ENCODE results near the gene WIPF3.

Gene WIPF3

GRCh38 chr7:29809533-29810155, 3.3 kb downstream of the WIPF3 start:
- no peak for DNase-seq (ENCODE audit: low read depth, low spot score)

GRCh38 chr7:29810297-29810696, 4.0 kb downstream of the WIPF3 start:
- no peak for DNase-seq (ENCODE audit: low read depth, low spot score)

DNA sequence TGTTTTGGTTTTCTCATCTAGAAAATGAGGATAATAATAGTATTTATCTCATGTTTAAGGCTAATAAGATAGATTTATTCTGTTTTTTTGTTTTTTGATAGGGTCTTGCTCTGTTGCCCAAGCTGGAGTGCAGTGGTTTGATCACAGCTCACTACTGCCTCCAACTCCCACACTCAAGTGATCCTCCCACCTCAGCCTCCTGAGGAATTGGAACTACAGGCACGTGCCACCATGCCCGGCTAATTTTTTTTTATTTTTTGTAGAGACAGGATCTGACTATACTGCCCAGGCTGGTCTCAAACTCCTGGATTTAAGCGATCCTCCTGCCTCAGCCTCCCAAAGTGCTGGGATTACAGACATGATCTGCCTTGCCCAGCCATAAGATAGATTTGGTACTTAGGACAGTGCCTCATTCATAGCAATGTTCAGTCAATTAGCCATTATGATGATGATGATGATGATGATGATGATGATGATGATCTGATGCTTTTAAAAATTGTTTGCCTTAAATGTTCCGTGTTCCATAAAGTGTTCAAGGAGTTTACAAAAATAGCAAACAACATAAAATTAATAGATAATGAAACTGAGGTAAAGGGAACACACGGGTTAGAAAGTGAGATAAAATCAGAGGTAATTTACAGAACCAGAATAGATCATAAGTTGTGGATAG, 4.6 kb downstream of the WIPF3 start:
- DNase-seq (ENCODE audit: low read depth, low spot score) = no peak

DNA sequence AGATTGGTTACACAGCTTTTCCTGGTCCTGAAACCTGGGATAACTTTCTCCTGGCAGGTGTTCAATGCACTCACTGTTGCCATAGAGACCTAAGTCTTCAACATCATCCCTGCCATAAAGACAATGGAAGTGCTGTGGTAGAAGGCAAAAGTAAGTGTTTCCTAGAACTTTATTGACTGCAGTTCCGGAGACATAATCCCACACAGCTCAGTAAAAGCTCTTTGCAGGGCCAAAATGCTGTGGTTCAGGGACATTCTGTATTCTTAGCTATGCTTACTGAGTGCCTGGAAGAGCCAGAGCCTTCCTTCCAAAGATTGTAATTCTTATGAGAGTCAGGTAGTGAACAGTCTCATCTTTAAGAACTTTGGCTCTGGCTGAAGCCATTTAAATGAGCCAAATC, 5.3 kb downstream of the WIPF3 start:
- DNase-seq (ENCODE audit: low read depth, low spot score) = no peak

DNA sequence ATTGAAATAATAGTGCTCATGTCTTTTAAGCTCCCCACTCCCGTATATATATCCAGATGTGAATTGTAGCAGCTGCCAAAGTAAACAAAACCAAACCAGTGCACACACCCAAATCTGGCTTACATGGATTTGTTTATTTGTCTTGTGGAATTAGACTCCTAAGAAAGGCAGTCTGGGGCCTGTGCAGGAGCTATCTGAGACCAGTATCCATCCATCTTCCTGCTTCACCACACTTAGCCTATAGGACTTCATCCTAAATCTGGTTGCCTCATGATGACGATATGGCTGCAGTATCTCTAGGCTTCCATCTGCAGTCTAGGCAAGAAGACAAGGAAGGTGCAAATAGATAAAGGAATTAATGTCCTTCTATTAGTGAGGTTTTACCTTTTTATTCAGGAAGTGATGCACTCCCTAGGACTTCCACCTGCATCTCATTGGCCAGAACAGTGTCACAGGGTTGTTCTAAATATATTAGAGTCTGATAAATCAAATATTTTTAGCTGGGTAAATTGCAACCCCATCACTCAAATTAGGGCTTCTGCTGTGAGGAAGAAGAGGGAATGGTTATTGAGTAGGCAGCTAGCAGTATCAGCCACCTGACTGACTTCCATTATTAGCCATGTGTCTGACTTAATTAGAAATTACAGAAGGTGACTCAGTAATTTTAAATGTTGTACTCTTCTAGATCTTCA, 6.0 kb downstream of the WIPF3 start:
- no peak for DNase-seq (ENCODE audit: low read depth, low spot score)

GRCh38 chr7:29815181-29816105, 9.1 kb downstream of the WIPF3 start:
- DNase-seq (ENCODE audit: low read depth, low spot score) = no peak

DNA sequence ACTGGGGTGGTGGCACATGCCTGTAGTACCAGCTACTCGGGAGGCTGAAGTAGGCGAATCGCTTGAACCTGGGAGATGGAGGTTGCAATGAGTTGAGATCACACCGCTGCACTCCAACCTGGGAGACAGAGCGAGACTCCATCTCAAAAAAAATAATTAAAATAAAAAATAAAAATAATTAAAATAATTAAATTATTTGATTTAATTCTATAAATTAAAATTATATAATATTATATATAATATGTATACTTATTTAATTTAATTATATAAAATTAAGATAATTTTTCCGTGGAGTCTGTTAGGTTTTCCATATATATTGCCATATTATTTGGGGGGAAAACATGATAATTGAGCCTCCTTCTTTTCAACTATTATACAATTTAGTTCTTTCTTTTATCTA, 12.0 kb downstream of the WIPF3 start:
- DNase-seq (ENCODE audit: low read depth, low spot score) = no peak

GRCh38 chr7:29825775-29826529, 19.6 kb downstream of the WIPF3 start:
- DNase-seq (ENCODE audit: low read depth, low spot score) = no peak

- DNase-seq (ENCODE audit: low read depth, low spot score) = no peak
Measured at GRCh38 chr7:29826530-29826822, 20.2 kb downstream of the WIPF3 start.

- DNase-seq (ENCODE audit: low read depth, low spot score) = no peak
Measured at GRCh38 chr7:29826904-29827303, 20.6 kb downstream of the WIPF3 start.

- DNase-seq (ENCODE audit: low read depth, low spot score) = no peak
Measured at GRCh38 chr7:29831705-29832104, 25.4 kb downstream of the WIPF3 start.

DNA sequence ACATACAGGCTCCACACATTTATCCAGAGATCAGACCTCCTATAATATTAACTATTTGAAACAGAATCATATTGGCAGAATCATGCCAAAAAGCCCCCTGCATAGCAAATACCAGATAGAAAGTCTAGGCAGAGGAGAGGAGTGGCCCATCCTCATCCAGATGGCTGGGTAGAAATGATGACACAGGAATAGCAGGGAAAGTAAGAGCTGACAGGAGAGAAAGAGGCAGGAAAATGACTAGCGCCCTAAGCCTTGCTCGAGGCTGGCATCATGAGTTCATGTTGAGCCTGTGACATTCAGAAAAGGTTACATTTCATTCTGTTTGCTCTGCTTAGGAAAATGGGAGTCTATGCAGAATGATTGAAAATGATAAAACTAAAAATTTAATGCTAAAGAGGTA, 27.6 kb downstream of the WIPF3 start:
- no peak for DNase-seq (ENCODE audit: low read depth, low spot score)

- DNase-seq (ENCODE audit: low read depth, low spot score) = no peak
Measured at GRCh38 chr7:29835718-29836117, 29.4 kb downstream of the WIPF3 start.

DNA sequence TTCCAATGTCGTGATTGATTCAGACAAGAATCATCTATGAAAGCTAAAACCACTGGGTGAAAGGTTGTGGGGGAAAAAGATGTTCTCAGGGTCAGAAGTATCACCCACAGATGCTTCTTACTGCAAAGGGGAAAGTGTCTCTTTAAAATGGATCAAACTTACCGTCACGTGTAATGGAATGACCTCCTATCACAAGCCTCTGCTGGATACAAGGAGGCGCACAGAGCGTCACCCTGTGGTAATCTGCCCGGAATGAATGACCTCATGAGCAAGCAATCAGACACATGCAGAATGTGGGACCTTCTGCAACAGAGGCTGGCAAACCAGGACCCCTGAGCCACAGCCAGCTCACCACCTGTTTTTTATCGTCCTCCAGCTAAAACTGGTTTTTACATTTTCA, 33.0 kb downstream of the WIPF3 start:
- no peak for DNase-seq (ENCODE audit: low read depth, low spot score)

DNA sequence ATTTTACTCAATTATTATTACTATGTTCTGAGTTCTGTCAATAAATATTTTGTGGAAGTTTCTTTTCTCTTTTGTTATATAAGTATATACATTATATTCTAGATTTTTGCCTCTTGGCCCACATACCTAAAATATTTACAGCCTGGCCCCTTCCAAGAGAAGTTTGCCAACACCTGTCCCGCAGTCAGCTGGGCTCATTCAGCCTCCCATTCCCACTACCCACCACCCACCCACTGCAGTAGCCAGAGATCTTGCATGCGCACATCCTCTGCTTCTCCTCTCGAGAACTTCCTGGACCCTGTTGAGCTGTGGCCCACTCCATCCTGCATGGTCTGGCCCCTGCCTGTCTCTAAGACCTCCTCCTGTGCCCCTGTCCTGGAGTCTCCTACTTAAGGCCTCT, 33.6 kb downstream of the WIPF3 start:
- DNase-seq (ENCODE audit: low read depth, low spot score) = no peak

DNA sequence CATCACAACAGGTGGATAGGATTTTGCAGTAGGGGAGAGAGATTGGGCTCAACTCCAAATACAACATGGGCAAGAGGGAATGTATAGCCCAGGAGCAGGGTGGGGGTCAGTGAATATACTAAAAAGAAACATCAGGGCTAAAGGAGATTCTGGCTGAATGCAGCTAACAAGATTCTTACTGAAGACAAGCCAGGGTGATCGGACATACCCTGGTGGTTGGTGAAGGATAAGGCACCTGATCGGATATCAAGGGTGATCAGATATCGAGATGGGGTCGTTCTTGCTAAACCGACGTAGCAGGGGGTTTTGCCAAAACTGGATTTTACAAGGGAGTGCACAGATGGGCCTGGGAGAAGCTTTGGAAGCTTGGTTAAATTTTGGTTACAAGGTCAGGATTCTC, 34.4 kb downstream of the WIPF3 start:
- no peak for DNase-seq (ENCODE audit: low read depth, low spot score)

- no peak for DNase-seq (ENCODE audit: low read depth, low spot score)
Measured at GRCh38 chr7:29841926-29842701, 35.8 kb downstream of the WIPF3 start.

- DNase-seq (ENCODE audit: low read depth, low spot score) = no peak
Measured at GRCh38 chr7:29843093-29843492, 36.8 kb downstream of the WIPF3 start.

DNA sequence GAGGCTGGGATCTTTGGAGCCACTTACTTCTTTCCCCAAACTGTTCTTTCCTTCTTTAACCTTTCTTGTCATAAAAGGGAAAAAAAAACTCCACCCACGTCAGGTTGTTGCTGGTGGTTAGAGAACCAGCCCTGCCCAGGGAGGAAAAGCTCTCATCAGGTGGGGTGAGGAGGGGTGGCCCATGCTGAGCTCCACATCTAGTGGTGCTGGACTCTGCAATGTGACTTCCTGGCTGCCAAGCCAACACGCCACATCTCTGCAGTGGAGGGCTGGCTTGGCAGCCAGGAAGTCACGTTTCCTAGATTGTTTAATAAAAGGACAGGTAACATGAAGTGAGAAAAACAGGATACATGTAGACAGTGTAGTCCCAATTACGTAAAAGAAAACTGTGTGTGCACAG, 37.4 kb downstream of the WIPF3 start:
- DNase-seq (ENCODE audit: low read depth, low spot score) = no peak

DNA sequence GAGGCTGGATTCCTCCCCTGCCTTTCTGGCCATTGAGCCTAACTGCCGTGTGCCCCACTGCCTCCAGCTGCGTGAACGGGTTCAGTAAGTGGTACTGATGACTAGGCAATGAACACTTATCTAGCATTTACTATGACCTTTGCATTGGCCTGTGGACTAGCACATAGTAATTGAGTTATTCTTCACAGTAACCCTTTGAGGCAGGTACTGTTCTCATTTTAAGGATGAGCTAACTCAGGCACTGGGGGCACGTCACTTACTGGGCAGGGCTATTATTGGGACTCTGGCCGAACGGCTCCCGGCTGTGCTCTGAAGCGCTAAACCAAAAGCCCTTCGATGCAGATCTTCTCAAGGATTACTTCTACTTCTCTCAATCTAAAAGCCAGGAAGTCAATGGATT, 38.3 kb downstream of the WIPF3 start:
- no peak for DNase-seq (ENCODE audit: low read depth, low spot score)

DNA sequence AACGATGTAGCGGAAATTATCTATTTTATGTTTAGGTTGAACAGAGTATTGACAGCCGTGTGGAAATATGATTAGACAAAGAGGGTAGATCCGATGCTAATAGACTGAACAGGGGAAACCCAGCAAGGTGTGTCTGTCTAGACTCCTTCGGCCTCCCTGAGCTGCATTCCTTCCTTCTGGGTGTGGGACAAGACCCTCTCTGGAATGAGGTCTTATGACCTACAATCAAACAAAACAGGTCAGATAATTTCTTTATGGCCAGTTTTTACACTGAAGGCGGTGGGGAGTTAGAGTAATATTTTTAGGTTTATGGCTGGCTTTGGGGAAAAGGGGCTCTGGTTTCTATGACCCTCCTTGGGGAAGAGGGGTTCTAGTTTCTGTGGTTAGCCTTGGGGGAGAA, 41.2 kb downstream of the WIPF3 start:
- no peak for DNase-seq (ENCODE audit: low read depth, low spot score)
